Gastrocnemius medialis (tissue), 4 donors: Measurements from ENCODE around the gene C18orf32. TPM values are rescaled to one million over a fixed set of nuclear protein-coding genes. Genes with fewer than 3 reads are reported as not detected.

Experiments used
- ATAC-seq, 2 donors: fragments of 150-250 bp; one replicate each; pipeline ENCODE4 v1.9.1; 2016
- DNase-seq, 2 donors: peaks; one replicate each; pipeline ENCODE4 v3.0.0-alpha.2; 2019
- H3K27ac ChIP-seq, 4 donors: fragments of 200-600 bp; sonication (generic); 1 replicate in 1 of 4; 2 replicates in 3 of 4; pipeline ENCODE4 v1.5.1; 2016 to 2018; ENCODE audit warnings: mild to moderate bottlenecking in 2 of 4, moderate library complexity in 1 of 4
- H3K27me3 ChIP-seq, 3 donors: fragments of 200-600 bp; sonication (generic) in 2 of 3; 1 replicate in 1 of 3; 2 replicates in 2 of 3; pipeline versions ENCODE4 v1.5.1 to v1.6.0; 2016 to 2019; ENCODE audit warnings: mild to moderate bottlenecking in 1 of 3, moderate library complexity in 1 of 3
- H3K36me3 ChIP-seq, 2 donors: fragments of 200-600 bp; sonication (generic) in 1 of 2; one replicate each; pipeline ENCODE4 v1.5.1; 2017 to 2018
- H3K4me1 ChIP-seq, 2 donors: fragments of 200-600 bp; sonication (generic) in 1 of 2; one replicate each; pipeline ENCODE4 v1.5.1; 2016 to 2017; ENCODE audit warnings: mild to moderate bottlenecking in 2 of 2
- H3K4me3 ChIP-seq, 4 donors: fragments of 200-600 bp; sonication (generic) in 3 of 4; 1 replicate in 1 of 4; 2 replicates in 3 of 4; pipeline ENCODE4 v1.5.1; 2016 to 2019; ENCODE audit warnings: mild to moderate bottlenecking in 2 of 4
- H3K9me3 ChIP-seq, 3 donors: fragments of 200-600 bp; sonication (generic) in 2 of 3; 1 replicate in 1 of 3; 2 replicates in 2 of 3; pipeline ENCODE4 v1.5.1; 2016 to 2019
- CTCF ChIP-seq, 5 experiments: fragments of 450-650 bp in 3 of 5; fragments of 200-600 bp in 2 of 5; sonication (generic) in 2 of 5; IDR thresholded peaks in 4 of 5; conservative IDR thresholded peaks in 1 of 5; 1 replicate in 4 of 5; 2 replicates in 1 of 5; pipeline ENCODE4 v1.5.1; 2016 to 2019; ENCODE audit warnings: antibody characterized with exemption in 5 of 5, mild to moderate bottlenecking in 3 of 5, moderate library complexity in 3 of 5
- POLR2A ChIP-seq, 2 donors: fragments of 450-650 bp; IDR thresholded peaks; one replicate each; pipeline ENCODE4 v1.6.1; 2017; ENCODE audit warnings: antibody characterized with exemption in 2 of 2, mild to moderate bottlenecking in 2 of 2, moderate library complexity in 2 of 2
- in situ Hi-C, 4 donors: fragments of 200-750 bp; cut with MboI; loops; one replicate each; pipeline versions ENCODE4 v1.15.0 to v1.8.0; 2017; ENCODE audit warnings: low sequenced_read_pairs in 4 of 4
- intact Hi-C: fragments of 100-400 bp; cut with DNase I; formaldehyde crosslinking; loops from one replicate; pipeline ENCODE4 v1.15.1; 2023; ENCODE audit warnings: low total_unique reads
- total RNA-seq, 4 donors: library from RNA; depleted of rRNA; stranded (reverse); fragments of >200 nt; gene quantifications; one replicate each; pipeline versions ENCODE4 v1.1.0 to v1.2.3, GENCODE V29; 2016

Gene C18orf32
- total RNA-seq, 4 donors from 2014 or later: 14.0 to 28.2 (median 19.6) TPM

GRCh38 chr18:49503931-49504330, 16.9 kb upstream of the C18orf32 start:
- DNase-seq (no peak), ATAC-seq (no peak)
- Histone ChIP-seq H3K4me3 (no peak overlapping the region), H3K27me3 (peaks cover 4 to 10% (median 6%) of the 10 kb centered on the region in 3 donors), H3K36me3 (no peaks in the 10 kb centered on the region), H3K9me3 (no peaks in the 10 kb centered on the region), H3K27ac (no peak overlapping the region), H3K4me1 (no peaks in the 10 kb centered on the region)
- intact Hi-C loops (no loop called here), in situ Hi-C loops (loop anchor here in 2 of 4 donors (10.0 to 25.0 kb wide), 3 partner anchors 351 to 758 kb away; partner anchors contain the start of gene CFAP53 (in 1 of the 2))
- TF ChIP-seq POLR2A (IDR thresholded peaks at IDR 0.05): no peak
- TF ChIP-seq CTCF (IDR thresholded peaks at IDR 0.05 in 4 of 5, conservative IDR thresholded peaks at IDR 0.05 in 1 of 5): no peak

GRCh38 chr18:49500201-49500921, 13.3 kb upstream of the C18orf32 start:
- Histone ChIP-seq H3K27me3 (peaks cover 4 to 10% (median 6%) of the 10 kb centered on the region in 3 donors), H3K27ac (no peak overlapping the region), H3K9me3 (no peaks in the 10 kb centered on the region), H3K4me1 (no peaks in the 10 kb centered on the region), H3K36me3 (no peaks in the 10 kb centered on the region), H3K4me3 (no peak overlapping the region)
- no peak for TF ChIP-seq CTCF (IDR thresholded peaks at IDR 0.05 in 4 of 5, conservative IDR thresholded peaks at IDR 0.05 in 1 of 5)
- TF ChIP-seq POLR2A (IDR thresholded peaks at IDR 0.05): no peak
- intact Hi-C loops: no loop called here
- in situ Hi-C loops: loop anchor here in 2 of 4 donors (10.0 to 25.0 kb wide), 3 partner anchors 354 to 762 kb away; partner anchors contain the start of gene CFAP53 (in 1 of the 2)
- DNase-seq (no peak), ATAC-seq (no peak)

GRCh38 chr18:49499046-49499637, 12.1 kb upstream of the C18orf32 start:
- Histone ChIP-seq H3K9me3 (no peaks in the 10 kb centered on the region), H3K27ac (no peak overlapping the region), H3K36me3 (no peaks in the 10 kb centered on the region), H3K27me3 (peaks cover 4 to 10% (median 6%) of the 10 kb centered on the region in 3 donors), H3K4me3 (no peak overlapping the region), H3K4me1 (no peaks in the 10 kb centered on the region)
- DNase-seq (no peak), ATAC-seq (no peak)
- TF ChIP-seq POLR2A (IDR thresholded peaks at IDR 0.05): no peak
- no peak for TF ChIP-seq CTCF (IDR thresholded peaks at IDR 0.05 in 4 of 5, conservative IDR thresholded peaks at IDR 0.05 in 1 of 5)
- intact Hi-C loops: no loop called here
- in situ Hi-C loops: loop anchor here in 3 of 4 donors (25.0 kb wide), 1 partner anchor 788 kb away; the partner anchor contains the start of genes CXXC1 (in 3 of the 3) and MBD1 (in 3 of the 3)

- no peak for TF ChIP-seq POLR2A (IDR thresholded peaks at IDR 0.05)
- TF ChIP-seq CTCF (IDR thresholded peaks at IDR 0.05 in 4 of 5, conservative IDR thresholded peaks at IDR 0.05 in 1 of 5): no peak
- intact Hi-C loops (no loop called here), in situ Hi-C loops (loop anchor here in 3 of 4 donors (25.0 kb wide), 1 partner anchor 792 kb away; the partner anchor contains the start of genes CXXC1 (in 3 of the 3) and MBD1 (in 3 of the 3))
- Histone ChIP-seq H3K27me3 (peaks cover 2 to 10% (median 6%) of the 10 kb centered on the region in 3 donors), H3K9me3 (no peaks in the 10 kb centered on the region), H3K36me3 (peaks cover 0 to 8% of the 10 kb centered on the region in 2 donors), H3K4me3 (no peak overlapping the region), H3K27ac (no peak overlapping the region), H3K4me1 (peaks cover 12 to 13% of the 10 kb centered on the region in 2 donors)
- ATAC-seq (no peak), DNase-seq (no peak)
These were observed 8.4 kb upstream of the C18orf32 start for GRCh38 chr18:49495480-49495879.
